Measurements from ENCODE around the gene GPX4. TPM values are rescaled to one million over a fixed set of nuclear protein-coding genes. Genes with fewer than 3 reads are reported as not detected.

The GPX4 gene
- total and polyA plus RNA-seq, 2 donors (not counting 3 experiments of a cell fraction or from before 2014, with no cell fraction given): 469 to 1,136 TPM

DNA sequence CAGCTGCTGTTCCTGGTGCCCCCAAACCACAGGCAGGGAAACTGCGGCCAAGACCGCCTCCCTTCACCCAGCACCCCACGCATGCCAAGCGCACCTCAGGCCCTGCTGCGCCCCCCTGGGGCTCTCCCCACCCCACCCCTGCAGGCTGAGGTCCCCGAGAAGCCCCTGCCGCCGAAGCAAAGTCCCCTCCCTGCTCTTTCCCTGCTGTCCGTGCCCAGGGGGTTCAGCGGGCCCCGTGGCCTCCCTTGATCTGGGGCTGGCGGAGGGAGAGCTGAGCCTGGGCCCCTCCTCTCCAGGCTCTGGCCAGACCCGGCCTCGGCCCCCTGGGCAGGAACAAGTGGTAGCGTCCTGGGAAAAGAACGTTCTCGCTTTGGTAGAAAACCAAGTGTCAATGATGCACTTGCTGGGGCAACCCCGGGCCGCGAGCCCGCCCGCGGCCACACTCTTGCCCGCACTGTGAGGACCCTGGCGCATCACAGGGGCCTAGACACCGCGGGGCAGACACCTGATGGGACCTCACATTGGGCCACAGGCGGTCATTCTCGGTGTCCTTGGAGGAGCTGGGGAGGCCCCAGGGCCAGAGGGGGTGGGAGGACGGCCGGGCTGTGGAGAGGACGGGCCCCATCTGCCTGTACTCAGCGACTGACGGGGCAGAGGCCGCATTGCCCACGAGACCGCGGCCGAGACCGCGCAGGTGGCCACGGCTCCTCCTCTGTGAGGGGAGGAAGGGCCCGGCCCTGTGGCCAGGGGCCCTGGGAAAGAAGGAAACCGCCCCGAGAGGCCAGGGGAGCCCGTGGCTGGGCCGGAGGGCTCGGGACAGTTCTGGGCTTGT lies 29.0 kb downstream of the GPX4 start:
- Histone ChIP-seq H3K27me3 (ENCODE audit: control insufficient read depth in 2 of 2, insufficient read depth in 2 of 2, low read length in 2 of 2) (no peaks in the 10 kb centered on the region), H3K9ac (replicated peaks; ENCODE audit: extremely low read depth, insufficient read depth, low read length) (peak overlapping the region; percentile 96), H3K27ac (ENCODE audit: insufficient read depth, low read depth, low read length) (peak overlapping the region; percentile 92), H3K9me1 (replicated peaks; ENCODE audit: control insufficient read depth, extremely low read depth, insufficient read depth, low read length) (no peaks in the 10 kb centered on the region), H3K4me2 (ENCODE audit: insufficient read depth, low read length) (peak overlapping the region; percentile 85), H4K20me1 (replicated peaks; ENCODE audit: control insufficient read depth, extremely low read depth, insufficient read depth, low read length) (no peaks in the 10 kb centered on the region), H3K79me2 (ENCODE audit: control insufficient read depth, insufficient read depth, low read length) (peaks cover 45% of the 10 kb centered on the region), H3K9me3 (replicated peaks; ENCODE audit: control insufficient read depth, insufficient read depth, low read length) (no peaks in the 10 kb centered on the region), H3K36me3 (ENCODE audit: control insufficient read depth in 2 of 2, extremely low read depth in 1 of 2, insufficient read depth in 2 of 2, low read length in 2 of 2) (peaks cover 0 to 1% of the 10 kb centered on the region in 2 experiments), H2AFZ (ENCODE audit: low read depth, low read length) (peak overlapping the region; percentile 47), H3K4me3 (replicated peaks in 1 of 3; ENCODE audit: insufficient read depth in 1 of 3, low read depth in 1 of 3, low read length in 3 of 3) (peak overlapping the region; percentile 64 to 81 (median 79)), H3K4me1 (ENCODE audit: control insufficient read depth, extremely low read depth, insufficient read depth, low read length) (peaks cover 19% of the 10 kb centered on the region)
- CTCF ChIA-PET: interaction anchor here (1.1 to 1.4 kb wide), 4 partner anchors 19 to 111 kb away, joined by 3 to 5 read pairs (median 5); no protein-coding TSS in a partner anchor
- FAIRE-seq (no peak), DNase-seq (ENCODE audit: low read depth, low spot score) (no peak)
- intact Hi-C loops (cut with micrococcal nuclease) (no loop called here), dilution Hi-C loops (cut with MboI; ENCODE audit: extremely low pct_ligation_motif_present, low sequenced_read_pairs) (no loop called here)
- POLR2A ChIA-PET: no interaction called here
- TF ChIP-seq, protein P1, sequence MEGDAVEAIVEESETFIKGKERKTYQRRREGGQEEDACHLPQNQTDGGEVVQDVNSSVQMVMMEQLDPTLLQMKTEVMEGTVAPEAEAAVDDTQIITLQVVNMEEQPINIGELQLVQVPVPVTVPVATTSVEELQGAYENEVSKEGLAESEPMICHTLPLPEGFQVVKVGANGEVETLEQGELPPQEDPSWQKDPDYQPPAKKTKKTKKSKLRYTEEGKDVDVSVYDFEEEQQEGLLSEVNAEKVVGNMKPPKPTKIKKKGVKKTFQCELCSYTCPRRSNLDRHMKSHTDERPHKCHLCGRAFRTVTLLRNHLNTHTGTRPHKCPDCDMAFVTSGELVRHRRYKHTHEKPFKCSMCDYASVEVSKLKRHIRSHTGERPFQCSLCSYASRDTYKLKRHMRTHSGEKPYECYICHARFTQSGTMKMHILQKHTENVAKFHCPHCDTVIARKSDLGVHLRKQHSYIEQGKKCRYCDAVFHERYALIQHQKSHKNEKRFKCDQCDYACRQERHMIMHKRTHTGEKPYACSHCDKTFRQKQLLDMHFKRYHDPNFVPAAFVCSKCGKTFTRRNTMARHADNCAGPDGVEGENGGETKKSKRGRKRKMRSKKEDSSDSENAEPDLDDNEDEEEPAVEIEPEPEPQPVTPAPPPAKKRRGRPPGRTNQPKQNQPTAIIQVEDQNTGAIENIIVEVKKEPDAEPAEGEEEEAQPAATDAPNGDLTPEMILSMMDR (IDR thresholded peaks at IDR 0.05; ENCODE audit: extremely low read depth in 1 of 2, insufficient read depth in 1 of 2, low read depth in 1 of 2, low read length in 2 of 2): no peak
- no peak for TF ChIP-seq MYC (IDR thresholded peaks at IDR 0.05; ENCODE audit: low read depth, low read length)
- no peak for TF ChIP-seq GATA2 (IDR thresholded peaks at IDR 0.05; ENCODE audit: insufficient read depth, insufficient read length, low read depth, low read length)
- TF ChIP-seq FOS (IDR thresholded peaks at IDR 0.05; ENCODE audit: borderline replicate concordance, insufficient read depth, low read length): no peak
- TF ChIP-seq, protein P2, sequence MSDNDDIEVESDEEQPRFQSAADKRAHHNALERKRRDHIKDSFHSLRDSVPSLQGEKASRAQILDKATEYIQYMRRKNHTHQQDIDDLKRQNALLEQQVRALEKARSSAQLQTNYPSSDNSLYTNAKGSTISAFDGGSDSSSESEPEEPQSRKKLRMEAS (IDR thresholded peaks at IDR 0.05; ENCODE audit: insufficient read depth, insufficient read length): no peak
- no peak for TF ChIP-seq JUN (IDR thresholded peaks at IDR 0.05; ENCODE audit: borderline replicate concordance, insufficient read depth, insufficient read length, low read depth)
- no peak for TF ChIP-seq POLR2A (IDR thresholded peaks at IDR 0.05; ENCODE audit: low read depth, low read length)
- TF ChIP-seq EZH2 (IDR thresholded peaks at IDR 0.05; ENCODE audit: borderline replicate concordance, low read depth, low read length, severe bottlenecking): no peak
- no peak for TF ChIP-seq POLR2AphosphoS5 (IDR thresholded peaks at IDR 0.05; ENCODE audit: insufficient read depth, low read depth, low read length)
- TSS peak; percentile 47 for BruUV-seq (replicated peaks)

Data from endothelial cell of umbilical vein (primary cell).